Stomach (tissue), 9 donors: ENCODE data around the gene SUZ12. TPM values are rescaled to one million over a fixed set of nuclear protein-coding genes. Genes with fewer than 3 reads are reported as not detected.

ENCODE experiments used
- DNase-seq, 2 donors: peaks; one replicate each; pipeline versions ENCODE4 v3.0.0 to v3.0.0-alpha.2; 2013 to 2019
- H3K27ac ChIP-seq, 5 donors: fragments of 200-600 bp in 4 of 5; sonication (generic) in 4 of 5; one replicate each; pipeline ENCODE4 v1.5.1; 2013 to 2019; ENCODE audit warnings: mild to moderate bottlenecking in 1 of 5, moderate library complexity in 1 of 5
- H3K27me3 ChIP-seq, 3 donors: fragments of 200-600 bp; sonication (generic); one replicate each; pipeline ENCODE4 v1.5.1; 2017 to 2019; ENCODE audit warnings: mixed run types in 1 of 3
- H3K36me3 ChIP-seq, 4 donors: fragments of 200-600 bp; sonication (generic); 1 replicate in 3 of 4; 2 replicates in 1 of 4; pipeline ENCODE4 v1.5.1; 2016 to 2019
- H3K4me1 ChIP-seq, 4 donors: fragments of 200-600 bp; sonication (generic); one replicate each; pipeline ENCODE4 v1.5.1; 2016 to 2019
- H3K4me3 ChIP-seq, 4 donors: fragments of 200-600 bp; sonication (generic) in 3 of 4; one replicate each; pipeline ENCODE4 v1.5.1; 2016 to 2019; ENCODE audit warnings: mild to moderate bottlenecking in 1 of 4
- H3K9me3 ChIP-seq, 4 donors: fragments of 200-600 bp; sonication (generic); one replicate each; pipeline ENCODE4 v1.5.1; 2016 to 2019
- EP300 ChIP-seq: sonication (generic); formaldehyde crosslinking; IDR thresholded peaks from one replicate; pipeline ENCODE4 v1.6.1; 2017; ENCODE audit warnings: antibody characterized with exemption
- POLR2A ChIP-seq, 4 donors: fragments of 450-650 bp; IDR thresholded peaks; one replicate each; pipeline ENCODE4 v1.6.1; 2016; ENCODE audit warnings: antibody characterized with exemption in 4 of 4, control low read depth in 2 of 4, mild to moderate bottlenecking in 1 of 4, moderate library complexity in 1 of 4
- POLR2AphosphoS5 ChIP-seq, 3 donors: sonication (generic); formaldehyde crosslinking; IDR thresholded peaks; one replicate each; pipeline ENCODE4 v1.6.1; 2016; ENCODE audit warnings: antibody characterized with exemption in 3 of 3
- WGBS, 5 donors: extraction: QIAGEN DNeasy Blood & Tissue Kit in 3 of 5; methylation state at CpG; one replicate each; pipeline versions ENCODE4 v1.1.5 to v1.1.7; 2013 to 2018; 5-methylcytosine and 5-hydroxymethylcytosine counted together
- intact Hi-C: fragments of 100-400 bp; cut with DNase I; formaldehyde crosslinking; loops from one replicate; pipeline ENCODE4 v1.15.1; 2023; ENCODE audit warnings: low total_unique reads
- polyA plus RNA-seq, 3 donors: library from polyadenylated mRNA; stranded (reverse); fragments of 200-250 nt; gene quantifications; one replicate each; pipeline ENCODE4 v1.2.3, GENCODE V29; 2013
- total RNA-seq, 5 donors: library from RNA; depleted of rRNA; stranded (reverse); fragments of >200 nt; gene quantifications; one replicate each; pipeline versions ENCODE4 v1.1.0 to v1.2.3, GENCODE V29; 2014 to 2016
- TF ChIP-seq, protein P1 (sequence below), 7 experiments: fragments of 450-650 bp in 4 of 7; fragments of 200-600 bp in 3 of 7; sonication (generic) in 3 of 7; IDR thresholded peaks; one replicate each; pipeline ENCODE4 v1.5.1; 2016 to 2019; ENCODE audit warnings: antibody characterized with exemption in 7 of 7, control low read depth in 2 of 7, mild to moderate bottlenecking in 1 of 7
- donor health status: healthy with polysubstance abuse.
- donor health status: Bipolar disorder and iron deficiency.
- donor health status: healthy.

SUZ12 gene
- total and polyA plus RNA-seq, 8 donors, result 5.5 to 53.7 (median 11.1) TPM

DNA sequence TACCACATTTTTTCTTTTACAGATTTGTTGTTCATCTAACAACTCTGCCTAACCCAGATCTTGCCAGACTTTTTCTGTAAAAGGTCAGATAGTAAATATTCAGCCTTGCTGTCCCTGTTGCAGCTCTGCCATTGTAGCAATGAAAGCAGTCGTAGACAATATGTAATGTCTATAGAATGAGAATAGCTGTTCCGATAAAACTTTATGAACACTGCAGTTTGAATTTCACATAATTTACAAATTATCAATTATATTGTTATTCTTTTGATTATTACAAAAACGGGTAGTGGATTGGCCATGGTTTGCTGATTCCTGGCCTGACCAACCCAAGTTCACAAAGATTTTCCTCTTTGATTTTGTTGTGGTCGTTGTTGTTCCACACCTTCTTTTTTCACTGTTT lies 73.3 kb downstream of the SUZ12 start:
- TF ChIP-seq EP300, result no peak
- no peak for TF ChIP-seq POLR2A (IDR thresholded peaks at IDR 0.05)
- no peak for TF ChIP-seq POLR2AphosphoS5 (IDR thresholded peaks at IDR 0.05)
- TF ChIP-seq, protein P1, sequence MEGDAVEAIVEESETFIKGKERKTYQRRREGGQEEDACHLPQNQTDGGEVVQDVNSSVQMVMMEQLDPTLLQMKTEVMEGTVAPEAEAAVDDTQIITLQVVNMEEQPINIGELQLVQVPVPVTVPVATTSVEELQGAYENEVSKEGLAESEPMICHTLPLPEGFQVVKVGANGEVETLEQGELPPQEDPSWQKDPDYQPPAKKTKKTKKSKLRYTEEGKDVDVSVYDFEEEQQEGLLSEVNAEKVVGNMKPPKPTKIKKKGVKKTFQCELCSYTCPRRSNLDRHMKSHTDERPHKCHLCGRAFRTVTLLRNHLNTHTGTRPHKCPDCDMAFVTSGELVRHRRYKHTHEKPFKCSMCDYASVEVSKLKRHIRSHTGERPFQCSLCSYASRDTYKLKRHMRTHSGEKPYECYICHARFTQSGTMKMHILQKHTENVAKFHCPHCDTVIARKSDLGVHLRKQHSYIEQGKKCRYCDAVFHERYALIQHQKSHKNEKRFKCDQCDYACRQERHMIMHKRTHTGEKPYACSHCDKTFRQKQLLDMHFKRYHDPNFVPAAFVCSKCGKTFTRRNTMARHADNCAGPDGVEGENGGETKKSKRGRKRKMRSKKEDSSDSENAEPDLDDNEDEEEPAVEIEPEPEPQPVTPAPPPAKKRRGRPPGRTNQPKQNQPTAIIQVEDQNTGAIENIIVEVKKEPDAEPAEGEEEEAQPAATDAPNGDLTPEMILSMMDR (IDR thresholded peaks at IDR 0.05), result no peak
- no peak for DNase-seq
- Histone ChIP-seq H3K27ac (no peak overlapping the region), H3K4me1 (peaks cover 7 to 54% (median 29%) of the 10 kb centered on the region in 4 donors), H3K27me3 (no peaks in the 10 kb centered on the region), H3K9me3 (no peaks in the 10 kb centered on the region), H3K36me3 (no peaks in the 10 kb centered on the region), H3K4me3 (no peak overlapping the region)
- WGBS, 5 donors, result 74 to 87% (median 82%) methylated on average over 4 of the region's 4 CpGs
- intact Hi-C loops, result no loop called here

DNA sequence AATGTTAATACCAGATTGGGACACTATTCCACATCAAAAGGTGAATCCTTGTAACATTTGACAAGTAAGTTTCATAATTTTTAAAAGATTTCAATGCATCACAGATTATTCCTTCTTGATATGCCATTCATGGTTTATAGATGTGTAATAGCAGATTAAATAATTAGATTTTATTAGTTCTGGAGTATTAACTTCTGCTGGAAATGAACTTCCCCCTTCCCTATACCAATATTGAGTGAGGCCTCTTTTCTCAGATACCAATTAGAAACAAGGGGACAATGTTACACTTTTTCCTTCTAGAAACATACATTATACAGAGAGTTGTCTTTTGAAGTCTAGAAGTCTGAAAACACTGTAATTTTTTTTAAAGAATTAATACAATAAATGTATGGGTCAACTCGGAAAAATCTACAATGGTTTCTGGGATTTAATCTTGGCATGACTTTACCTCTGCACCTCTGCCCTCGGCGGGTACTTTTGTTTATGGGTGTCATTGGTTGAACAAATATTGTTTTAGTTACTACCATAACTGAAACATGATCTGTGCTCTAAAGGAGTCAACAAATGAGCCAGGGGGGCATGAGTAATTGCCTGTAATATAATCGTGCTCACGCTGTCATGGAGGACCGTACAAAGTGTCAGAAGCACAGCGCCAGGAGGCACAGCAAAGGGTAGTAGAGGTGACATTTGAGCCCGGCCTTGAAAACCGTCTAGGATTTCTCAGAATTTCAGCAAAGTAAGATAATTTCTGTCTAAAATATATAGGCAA lies 78.6 kb downstream of the SUZ12 start:
- no peak overlapping the region for H3K27ac ChIP-seq
- peaks cover 3 to 28% (median 21%) of the 10 kb centered on the region in 4 donors for H3K36me3 ChIP-seq
- H3K27me3 ChIP-seq, result no peaks in the 10 kb centered on the region
- intact Hi-C loops, result no loop called here
- WGBS, 5 donors, result 64 to 73% (median 66%) methylated on average over 9 of the region's 9 CpGs
- H3K4me1 ChIP-seq, result peaks cover 0 to 38% (median 7%) of the 10 kb centered on the region in 4 donors
- peak in 1 of 2 donors; percentile 32 for DNase-seq
- H3K9me3 ChIP-seq, result no peaks in the 10 kb centered on the region
- TF ChIP-seq EP300, result no peak
- TF ChIP-seq, protein P1 (IDR thresholded peaks at IDR 0.05), result no peak
- no peak for TF ChIP-seq POLR2AphosphoS5 (IDR thresholded peaks at IDR 0.05)
- no peak for TF ChIP-seq POLR2A (IDR thresholded peaks at IDR 0.05)
- H3K4me3 ChIP-seq, result no peak overlapping the region

DNA sequence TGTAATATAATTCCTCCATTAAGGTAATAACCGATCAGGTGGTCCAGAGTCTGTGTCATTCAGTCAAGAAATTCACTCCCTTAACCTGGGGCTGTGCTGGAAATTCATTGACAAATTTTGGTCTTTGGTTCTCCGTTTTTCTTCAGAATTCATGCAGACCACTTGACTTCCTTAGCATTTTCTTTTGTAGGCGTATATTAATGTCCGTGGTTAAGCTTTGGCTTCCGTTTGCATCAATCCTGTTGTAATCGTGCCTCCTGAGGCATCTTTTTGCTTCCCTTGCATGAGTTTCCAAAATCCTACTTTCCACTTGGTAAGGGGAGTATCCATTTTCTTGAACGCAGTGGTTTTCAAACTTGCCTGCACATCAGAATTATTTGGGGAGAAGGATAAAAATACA lies 79.4 kb downstream of the SUZ12 start:
- intact Hi-C loops, result no loop called here
- H3K4me1 ChIP-seq, result peaks cover 0 to 38% (median 7%) of the 10 kb centered on the region in 4 donors
- DNase-seq, result no peak
- H3K9me3 ChIP-seq, result no peaks in the 10 kb centered on the region
- TF ChIP-seq POLR2AphosphoS5 (IDR thresholded peaks at IDR 0.05) (no peak), POLR2A (IDR thresholded peaks at IDR 0.05) (no peak), EP300 (no peak)
- TF ChIP-seq, protein P1 (IDR thresholded peaks at IDR 0.05), result no peak
- no peak overlapping the region for H3K4me3 ChIP-seq
- WGBS, 5 donors, result 73 to 87% (median 84%) methylated on average over 7 of the region's 7 CpGs
- H3K27ac ChIP-seq, result no peak overlapping the region
- H3K27me3 ChIP-seq, result no peaks in the 10 kb centered on the region
- peaks cover 3 to 36% (median 29%) of the 10 kb centered on the region in 4 donors for H3K36me3 ChIP-seq

DNA sequence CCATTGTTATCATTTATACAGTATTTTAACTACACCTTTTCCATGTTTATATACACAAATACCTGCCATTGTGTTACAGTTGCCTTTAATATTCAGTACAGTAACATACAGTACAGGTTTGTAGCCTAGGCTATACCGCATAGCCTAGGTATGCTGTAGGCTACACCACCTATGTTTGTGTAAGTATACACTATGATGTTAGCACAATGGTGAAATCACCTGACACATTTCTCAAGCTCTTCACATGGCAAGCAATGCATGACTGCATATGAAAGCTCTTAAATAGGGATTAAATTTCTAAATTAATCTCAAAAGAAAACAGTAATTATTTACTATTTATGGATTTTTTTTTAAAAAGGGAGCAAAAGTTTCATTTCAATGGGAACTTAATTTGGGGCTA lies 82.4 kb downstream of the SUZ12 start:
- intact Hi-C loops, result no loop called here
- Histone ChIP-seq H3K4me3 (no peak overlapping the region), H3K4me1 (peaks cover 0 to 21% (median 4%) of the 10 kb centered on the region in 4 donors), H3K9me3 (no peaks in the 10 kb centered on the region), H3K27ac (no peak overlapping the region), H3K36me3 (peaks cover 3 to 57% (median 48%) of the 10 kb centered on the region in 4 donors), H3K27me3 (no peaks in the 10 kb centered on the region)
- no peak for TF ChIP-seq POLR2AphosphoS5 (IDR thresholded peaks at IDR 0.05)
- TF ChIP-seq EP300, result no peak
- TF ChIP-seq POLR2A (IDR thresholded peaks at IDR 0.05), result no peak
- TF ChIP-seq, protein P1 (IDR thresholded peaks at IDR 0.05), result no peak
- peak in 1 of 2 donors; percentile 36 for DNase-seq
- 70 to 83% (median 79%) methylated on average over 1 of the region's 1 CpG for WGBS, 5 donors
